GM12891 (cell line): ENCODE results near the gene EEF1B2.

Source experiments
- POLR2A ChIP-seq: IDR thresholded peaks from 2 replicates; pipeline ENCODE4 v1.6.1; 2011; ENCODE audit warnings: low read depth, low read length, control low read depth
- POLR2AphosphoS5 ChIP-seq: IDR thresholded peaks from 2 replicates; pipeline ENCODE4 v1.6.1; 2011; ENCODE audit warnings: low read depth, low read length, control low read depth
- SPI1 ChIP-seq: IDR thresholded peaks from 2 replicates; pipeline ENCODE4 v1.6.1; 2011; ENCODE audit warnings: low read depth, low read length, control low read depth

GRCh38 chr2:206158563-206159345 lies 941 bp upstream of the EEF1B2 start:
- no peak for TF ChIP-seq POLR2A
- no peak for TF ChIP-seq POLR2AphosphoS5
- no peak for TF ChIP-seq SPI1
